Neural crest cell (in vitro differentiated cells): ENCODE measurements around the gene FMN1. TPM values are rescaled to one million over a fixed set of nuclear protein-coding genes. Genes with fewer than 3 reads are reported as not detected.

Source experiments
- DNase-seq: peaks from one replicate; pipeline ENCODE4 v3.0.0; 2021; ENCODE audit warnings: low read depth, mixed read lengths, low spot score
- H3K27ac Mint-ChIP-seq: one replicate; pipeline ENCODE4 v1.8.0; 2021; ENCODE audit warnings: mild to moderate bottlenecking, mixed read lengths; ENCODE audit not compliant: unreplicated experiment
- H3K27me3 Mint-ChIP-seq: 2 replicates; pipeline ENCODE4 v1.8.0; 2021; ENCODE audit warnings: low read depth, mild to moderate bottlenecking, mixed read lengths
- H3K36me3 Mint-ChIP-seq: 2 replicates; pipeline ENCODE4 v1.8.0; 2021; ENCODE audit warnings: low read depth, mild to moderate bottlenecking, mixed read lengths
- H3K4me1 Mint-ChIP-seq: 2 replicates; pipeline ENCODE4 v1.8.0; 2021; ENCODE audit warnings: mixed read lengths
- H3K4me3 Mint-ChIP-seq: one replicate; pipeline ENCODE4 v1.8.0; 2021; ENCODE audit warnings: mild to moderate bottlenecking, mixed read lengths
- H3K9me3 Mint-ChIP-seq: 2 replicates; pipeline ENCODE4 v1.8.0; 2021; ENCODE audit warnings: mixed read lengths
- total RNA-seq: library from RNA; stranded (reverse); gene quantifications from 2 replicates; pipeline ENCODE4 v1.2.1, GENCODE V29; 2021
- TF ChIP-seq, protein P1 (sequence below): fragments of 200-600 bp; sonication (generic); conservative IDR thresholded peaks from 2 replicates; pipeline ENCODE4 v1.5.0; 2021; ENCODE audit warnings: antibody characterized with exemption, mild to moderate bottlenecking

The FMN1 gene
- total RNA-seq, 1 donor from 2014 or later: 0.70 TPM

DNA sequence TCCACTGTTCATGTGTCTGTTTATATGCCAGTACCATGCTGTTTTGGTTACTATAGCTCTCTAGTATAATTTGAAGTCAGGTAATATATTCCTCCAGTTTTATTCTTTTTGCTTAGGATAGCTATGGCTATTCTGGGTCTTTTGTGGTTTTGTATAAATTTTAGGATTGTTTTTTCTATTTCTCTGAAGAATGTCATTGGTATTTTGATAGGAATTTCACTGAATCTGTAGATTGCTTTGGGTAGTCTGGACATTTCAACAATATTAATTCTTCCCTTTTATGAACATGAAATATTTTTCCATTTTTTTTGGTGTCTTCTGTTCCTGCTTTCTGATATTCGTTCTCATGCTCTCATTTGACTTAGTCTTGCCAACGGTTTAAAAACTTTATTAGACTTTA lies 437.1 kb downstream of the FMN1 start:
- TF ChIP-seq, protein P1, sequence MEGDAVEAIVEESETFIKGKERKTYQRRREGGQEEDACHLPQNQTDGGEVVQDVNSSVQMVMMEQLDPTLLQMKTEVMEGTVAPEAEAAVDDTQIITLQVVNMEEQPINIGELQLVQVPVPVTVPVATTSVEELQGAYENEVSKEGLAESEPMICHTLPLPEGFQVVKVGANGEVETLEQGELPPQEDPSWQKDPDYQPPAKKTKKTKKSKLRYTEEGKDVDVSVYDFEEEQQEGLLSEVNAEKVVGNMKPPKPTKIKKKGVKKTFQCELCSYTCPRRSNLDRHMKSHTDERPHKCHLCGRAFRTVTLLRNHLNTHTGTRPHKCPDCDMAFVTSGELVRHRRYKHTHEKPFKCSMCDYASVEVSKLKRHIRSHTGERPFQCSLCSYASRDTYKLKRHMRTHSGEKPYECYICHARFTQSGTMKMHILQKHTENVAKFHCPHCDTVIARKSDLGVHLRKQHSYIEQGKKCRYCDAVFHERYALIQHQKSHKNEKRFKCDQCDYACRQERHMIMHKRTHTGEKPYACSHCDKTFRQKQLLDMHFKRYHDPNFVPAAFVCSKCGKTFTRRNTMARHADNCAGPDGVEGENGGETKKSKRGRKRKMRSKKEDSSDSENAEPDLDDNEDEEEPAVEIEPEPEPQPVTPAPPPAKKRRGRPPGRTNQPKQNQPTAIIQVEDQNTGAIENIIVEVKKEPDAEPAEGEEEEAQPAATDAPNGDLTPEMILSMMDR: no peak
- Mint-ChIP-seq H3K4me1 (no peaks in the 10 kb centered on the region), H3K4me3 (no peak overlapping the region), H3K36me3 (no peaks in the 10 kb centered on the region), H3K27ac (no peak overlapping the region), H3K9me3 (peaks cover 8% of the 10 kb centered on the region), H3K27me3 (peaks cover 4% of the 10 kb centered on the region)
- DNase-seq: no peak

DNA sequence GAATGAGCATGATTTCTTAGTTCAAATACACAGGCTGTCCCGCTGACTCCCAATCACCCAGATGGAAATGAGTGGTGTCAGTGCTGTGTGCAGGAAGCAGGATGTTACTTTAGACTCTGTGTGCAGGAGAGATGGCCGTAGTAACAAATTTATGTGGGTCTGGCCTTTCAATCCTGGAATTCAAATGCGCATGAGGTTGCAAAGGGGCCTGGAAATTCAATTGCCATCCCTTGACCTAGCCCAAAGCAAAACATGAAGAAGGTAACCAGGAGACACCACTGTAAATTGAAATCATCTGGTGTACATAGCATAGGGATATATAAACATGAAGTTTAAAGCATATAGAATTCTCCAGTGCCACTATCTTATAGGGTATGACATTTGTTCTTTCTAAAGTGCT lies 443.5 kb downstream of the FMN1 start:
- H3K4me3 Mint-ChIP-seq: no peak overlapping the region
- H3K27ac Mint-ChIP-seq: no peak overlapping the region
- H3K27me3 Mint-ChIP-seq: peaks cover under 1% of the 10 kb centered on the region
- H3K9me3 Mint-ChIP-seq: peaks cover 4% of the 10 kb centered on the region
- H3K4me1 Mint-ChIP-seq: peaks cover 6% of the 10 kb centered on the region
- TF ChIP-seq, protein P1: no peak
- no peak for DNase-seq
- H3K36me3 Mint-ChIP-seq: no peaks in the 10 kb centered on the region

DNA sequence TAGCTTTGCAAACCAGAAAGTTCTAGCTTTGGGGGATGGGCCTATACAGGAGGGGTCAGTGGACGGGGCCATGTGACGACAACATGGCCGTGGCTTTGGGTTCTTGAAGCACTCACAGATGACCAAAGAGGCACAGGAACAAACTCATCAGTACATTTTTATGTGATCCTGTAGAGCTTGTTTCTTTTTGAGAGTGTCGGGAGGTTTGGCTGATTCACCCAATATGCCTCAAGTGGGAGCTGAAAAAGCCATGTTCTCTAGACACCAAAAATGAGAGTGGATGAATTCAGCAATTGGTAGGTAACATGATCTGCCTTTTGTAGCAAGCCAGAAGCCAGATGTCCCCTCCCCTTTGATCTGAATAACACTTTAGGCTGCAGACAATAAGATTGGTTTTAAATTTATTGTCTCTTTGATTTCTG lies 446.6 kb downstream of the FMN1 start:
- Mint-ChIP-seq H3K4me1 (peaks cover 6% of the 10 kb centered on the region), H3K27ac (no peak overlapping the region), H3K36me3 (no peaks in the 10 kb centered on the region), H3K27me3 (no peaks in the 10 kb centered on the region), H3K4me3 (no peak overlapping the region), H3K9me3 (peaks cover 8% of the 10 kb centered on the region)
- TF ChIP-seq, protein P1: no peak
- DNase-seq: no peak

DNA sequence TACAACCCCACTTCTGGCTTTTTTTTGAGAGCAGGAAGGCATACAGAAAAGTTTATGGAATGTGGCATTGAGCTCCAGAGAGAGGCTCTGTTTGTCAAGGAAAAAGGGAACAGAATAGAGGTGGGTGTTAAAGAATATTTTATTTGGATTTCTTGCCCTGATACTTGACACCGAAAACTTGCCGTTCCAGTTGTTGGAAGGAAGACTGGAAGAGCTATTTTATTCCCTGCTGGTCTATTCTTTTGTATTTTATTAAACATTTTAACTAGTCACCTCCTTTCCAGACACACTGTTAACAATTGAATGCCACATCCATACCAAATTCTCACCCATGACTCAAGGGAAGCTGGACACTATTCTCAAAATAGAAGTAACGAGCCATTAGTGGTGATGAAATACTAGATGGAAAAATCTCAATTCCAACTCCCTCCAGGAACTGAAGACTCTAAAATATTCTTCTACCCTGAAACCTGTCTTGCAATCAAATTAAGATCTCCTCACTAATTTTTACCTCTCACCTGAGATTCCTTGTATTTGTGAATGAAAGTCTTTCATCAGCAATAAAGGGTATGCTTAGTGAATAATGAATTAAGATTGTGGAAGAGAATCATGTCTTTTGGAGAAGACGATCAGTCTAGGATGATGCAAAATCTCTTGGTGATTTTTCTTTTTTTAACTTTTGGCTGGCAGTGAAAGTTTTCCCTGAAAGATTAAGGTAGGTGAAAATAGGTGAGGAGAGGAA lies 448.2 kb downstream of the FMN1 start:
- no peak overlapping the region for H3K27ac Mint-ChIP-seq
- no peak for DNase-seq

DNA sequence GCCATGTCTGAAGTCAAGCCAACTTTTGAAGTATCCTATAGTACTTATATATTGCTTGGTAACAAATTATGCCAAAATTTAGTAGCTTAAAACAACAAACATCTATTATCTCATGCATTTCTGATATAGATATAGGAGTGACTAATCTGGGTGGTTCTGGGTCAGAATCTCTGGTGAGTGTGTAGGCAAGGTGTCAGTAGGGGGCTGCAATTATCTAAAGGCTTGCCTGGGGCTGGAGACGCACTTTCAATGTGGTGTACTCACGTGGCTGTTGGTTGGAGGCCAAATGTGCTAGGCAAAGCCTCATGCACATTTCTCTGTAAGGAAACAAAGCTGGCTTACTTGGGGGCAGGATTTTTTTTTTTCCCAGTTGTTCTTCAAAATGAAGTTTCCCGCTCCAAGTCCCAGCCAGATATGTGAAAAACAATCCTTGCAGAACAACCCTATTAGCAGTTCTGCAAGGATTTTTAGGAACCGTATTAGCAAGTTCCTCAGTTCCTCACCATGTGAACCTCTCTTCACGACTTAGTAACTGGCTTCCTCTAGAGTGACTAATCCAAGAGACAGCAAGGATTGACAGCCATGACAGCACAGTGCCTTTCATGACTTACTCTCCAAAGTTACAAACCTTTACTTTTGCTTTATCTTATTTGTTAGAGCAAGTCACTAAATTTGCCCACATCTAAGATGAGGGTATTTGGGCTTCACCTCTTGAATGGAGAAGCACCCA lies 450.9 kb downstream of the FMN1 start:
- H3K4me3 Mint-ChIP-seq: no peak overlapping the region
- peaks cover 24% of the 10 kb centered on the region for H3K9me3 Mint-ChIP-seq
- no peak overlapping the region for H3K27ac Mint-ChIP-seq
- no peak for DNase-seq
- peaks cover 6% of the 10 kb centered on the region for H3K4me1 Mint-ChIP-seq
- TF ChIP-seq, protein P1: no peak
- peaks cover 3% of the 10 kb centered on the region for H3K27me3 Mint-ChIP-seq
- peaks cover 7% of the 10 kb centered on the region for H3K36me3 Mint-ChIP-seq

More for the DNA sequence above, 448.2 kb downstream of the FMN1 start:
- peaks cover 17% of the 10 kb centered on the region for H3K9me3 Mint-ChIP-seq
- peaks cover 6% of the 10 kb centered on the region for H3K4me1 Mint-ChIP-seq
- TF ChIP-seq, protein P1: no peak
- no peak overlapping the region for H3K4me3 Mint-ChIP-seq
- no peaks in the 10 kb centered on the region for H3K36me3 Mint-ChIP-seq
- H3K27me3 Mint-ChIP-seq: peaks cover 3% of the 10 kb centered on the region
